ENCODE data around the gene ENDOV.

The ENDOV gene

GRCh38 chr17:80485846-80486245 lies 70.9 kb downstream of the ENDOV start:
- no peak for DNase-seq (ENCODE audit: low read depth in 2 of 2)

- DNase-seq (ENCODE audit: low read depth in 2 of 2) = no peak
Measured at GRCh38 chr17:80486692-80487091, 71.7 kb downstream of the ENDOV start.

- no peak for DNase-seq (ENCODE audit: low read depth in 2 of 2)
Measured at GRCh38 chr17:80487511-80487910, 72.5 kb downstream of the ENDOV start.

Data from stimulated activated CD8-positive, alpha-beta memory T cell treated with anti-CD3 and anti-CD28 coated beads, Interleukin-15, amount 100 ng/mL, for 48 hours (primary cell).